Fibroblast of skin of abdomen (primary cell): ENCODE data around the gene SPDYE3. TPM values are rescaled to one million over a fixed set of nuclear protein-coding genes. Genes with fewer than 3 reads are reported as not detected.
"Not testable (repeated sequence)": the region's sequence is repeated elsewhere in the genome, so short reads cannot be mapped to it uniquely, and the experiment has no call there.

Experiments
- DNase-seq: peaks from one replicate; pipeline ENCODE4 v3.0.0-alpha.2; 2013
- polyA plus RNA-seq, 2 experiments: library from polyadenylated mRNA; unstranded; fragments of 120-200 nt; gene quantifications; one replicate each; pipeline ENCODE4 v1.2.1, GENCODE V29; 2013; ENCODE audit not compliant: insufficient read length in 2 of 2

SPDYE3 gene
- 4.2 TPM for polyA plus RNA-seq (2013, experiment 1 of 2; ENCODE audit: insufficient read length)
- polyA plus RNA-seq (2013, experiment 2 of 2; ENCODE audit: insufficient read length): 3.6 TPM

GRCh38 chr7:100307402-100307801 lies at the start of gene SPDYE3:
SPDYE3 (plus strand) TSS chr7:100307702; CDS start chr7:100307886, 184 bp downstream.
- DNase-seq: not testable (repeated sequence)

- DNase-seq: not testable (repeated sequence)
Observed at GRCh38 chr7:100259984-100260383, 47.5 kb upstream of the SPDYE3 start.

- not testable (repeated sequence) for DNase-seq
Observed at GRCh38 chr7:100262896-100263295, 44.6 kb upstream of the SPDYE3 start.

GRCh38 chr7:100264223-100264622 lies 43.3 kb upstream of the SPDYE3 start:
- DNase-seq: not testable (repeated sequence)

- DNase-seq: not testable (repeated sequence)
Observed at GRCh38 chr7:100264669-100265165, 42.8 kb upstream of the SPDYE3 start.

GRCh38 chr7:100265851-100266250 lies 41.7 kb upstream of the SPDYE3 start:
- DNase-seq: not testable (repeated sequence)

- no peak for DNase-seq
Observed at GRCh38 chr7:100266576-100267354, 40.7 kb upstream of the SPDYE3 start.

GRCh38 chr7:100267648-100268047 lies 39.9 kb upstream of the SPDYE3 start:
- no peak for DNase-seq

- not testable (repeated sequence) for DNase-seq
Observed at GRCh38 chr7:100268882-100269281, 38.6 kb upstream of the SPDYE3 start.

GRCh38 chr7:100269306-100270045 lies 38.0 kb upstream of the SPDYE3 start:
- DNase-seq: not testable (repeated sequence)

- not testable (repeated sequence) for DNase-seq
Observed at GRCh38 chr7:100270046-100270918, 37.2 kb upstream of the SPDYE3 start.

GRCh38 chr7:100270941-100271593 lies 36.4 kb upstream of the SPDYE3 start:
- not testable (repeated sequence) for DNase-seq

GRCh38 chr7:100271716-100272537 lies 35.6 kb upstream of the SPDYE3 start:
- DNase-seq: peak; percentile 88

GRCh38 chr7:100272538-100272902 lies 35.0 kb upstream of the SPDYE3 start:
- not testable (repeated sequence) for DNase-seq

GRCh38 chr7:100275120-100275519 lies 32.4 kb upstream of the SPDYE3 start:
- DNase-seq: no peak

GRCh38 chr7:100276126-100276525 lies 31.4 kb upstream of the SPDYE3 start:
- peak; percentile 14 for DNase-seq

GRCh38 chr7:100282069-100282608 lies 25.4 kb upstream of the SPDYE3 start:
- DNase-seq: not testable (repeated sequence)

- DNase-seq: not testable (repeated sequence)
Observed at GRCh38 chr7:100283147-100283546, 24.4 kb upstream of the SPDYE3 start.

- DNase-seq: not testable (repeated sequence)
Observed at GRCh38 chr7:100287191-100287969, 20.1 kb upstream of the SPDYE3 start.

GRCh38 chr7:100288258-100288657 lies 19.2 kb upstream of the SPDYE3 start:
- DNase-seq: not testable (repeated sequence)
